Dermis blood vessel endothelial cell (primary cell): ENCODE measurements around the gene WSB1. TPM values are rescaled to one million over a fixed set of nuclear protein-coding genes. Genes with fewer than 3 reads are reported as not detected.
A peak's percentile ranks its signal among the peaks of the same experiment; 100 is the strongest.

Experiments used
- DNase-seq: peaks from one replicate; pipeline ENCODE4 v3.0.0; 2010
- total RNA-seq: library from RNA; depleted of rRNA; stranded (reverse); fragments of >200 nt; gene quantifications from 2 replicates; pipeline ENCODE4 v1.2.3, GENCODE V29; 2014

Gene WSB1
- total RNA-seq, 1 donor from 2014 or later: 783 TPM

DNA sequence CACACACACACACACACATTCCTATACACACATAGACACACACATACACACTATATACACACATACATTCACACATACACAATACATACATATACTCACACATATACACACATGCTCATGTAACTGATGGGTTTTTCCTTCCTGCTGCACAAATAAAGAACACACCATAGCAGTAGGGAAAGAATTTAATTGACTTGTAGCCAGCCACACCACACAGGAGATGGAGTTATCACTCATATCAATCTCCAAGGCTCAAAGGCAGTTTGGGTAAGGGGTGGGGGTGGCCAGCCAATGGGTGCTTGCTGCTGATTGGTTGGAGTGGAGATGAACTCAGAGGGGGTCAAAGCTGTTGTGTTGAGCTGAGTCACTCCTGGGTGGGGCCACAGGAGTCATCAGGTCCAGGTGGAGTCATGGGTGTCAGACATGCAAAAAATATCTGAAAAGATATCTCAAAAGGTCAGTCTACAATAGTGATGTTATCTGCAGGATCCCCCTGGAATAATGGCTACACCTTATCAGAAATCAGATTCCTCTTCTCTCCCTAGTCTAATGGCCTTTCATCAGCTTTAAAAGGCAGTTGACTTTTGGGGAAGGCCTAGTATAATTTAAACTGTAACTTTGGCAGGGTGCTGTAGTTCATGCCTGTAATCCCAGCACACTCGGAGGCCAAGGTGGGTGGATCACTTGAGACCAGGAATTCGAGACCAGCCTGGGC is 46.1 kb downstream of the WSB1 start:
- no peak for DNase-seq

DNA sequence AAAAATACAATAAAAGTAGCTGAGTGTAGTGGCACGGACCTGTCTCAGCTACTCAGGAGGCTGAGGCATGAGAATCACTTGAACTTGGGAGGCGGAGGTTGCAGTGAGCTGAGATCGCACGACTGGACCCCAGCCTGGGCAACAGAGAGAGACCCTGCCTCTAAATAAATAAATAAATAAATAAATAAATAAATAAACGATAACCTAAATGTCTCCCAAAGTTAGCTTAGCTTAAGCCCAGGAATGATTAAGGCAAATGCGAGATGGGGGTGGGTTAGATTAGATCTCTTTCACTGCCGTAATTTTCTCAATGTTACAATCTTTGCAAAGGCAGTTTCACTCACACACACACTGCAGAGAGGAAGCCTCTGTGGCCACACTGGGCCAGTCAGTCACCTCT is 46.7 kb downstream of the WSB1 start:
- no peak for DNase-seq

DNA sequence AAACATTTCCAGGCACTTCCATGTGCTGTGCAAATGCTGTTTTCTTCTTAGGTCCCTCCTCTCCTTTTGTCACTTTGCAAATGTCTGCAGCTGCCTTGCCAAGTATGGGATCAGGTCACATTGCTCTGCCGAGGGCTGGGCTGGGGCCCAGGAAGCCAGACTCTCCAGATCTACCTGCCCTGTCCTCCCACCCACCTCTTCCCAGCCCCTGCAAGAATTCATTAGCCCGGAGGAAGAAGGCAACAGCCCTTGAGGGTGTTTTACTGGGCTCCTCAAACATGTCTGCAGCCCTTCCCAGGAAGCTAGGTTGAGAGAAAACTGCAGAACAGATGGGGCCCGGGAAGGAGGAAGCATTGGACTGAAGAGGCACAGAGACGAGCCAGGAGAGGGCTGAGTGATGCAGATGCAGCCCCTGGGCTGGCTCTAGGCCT is 47.1 kb downstream of the WSB1 start:
- DNase-seq: no peak

DNA sequence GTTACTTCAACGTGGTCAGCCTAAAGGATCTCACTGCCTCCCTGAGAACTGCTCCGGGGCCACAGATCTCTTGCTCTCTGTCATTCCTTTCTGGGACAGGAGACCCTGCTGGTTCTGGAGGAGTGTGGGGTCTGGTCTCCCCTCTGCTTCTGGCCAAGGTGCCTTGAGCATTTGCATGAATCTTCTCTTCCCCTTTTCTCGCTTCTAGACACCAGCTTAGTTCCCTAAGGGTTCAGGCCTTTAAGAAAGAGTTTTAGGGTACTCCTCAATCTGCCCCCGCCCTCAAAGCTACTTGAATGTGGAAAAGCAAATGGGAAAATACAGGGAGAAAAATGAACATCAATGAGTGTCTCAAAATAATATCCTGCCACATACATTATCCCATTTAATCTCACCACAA is 48.1 kb downstream of the WSB1 start:
- no peak for DNase-seq

DNA sequence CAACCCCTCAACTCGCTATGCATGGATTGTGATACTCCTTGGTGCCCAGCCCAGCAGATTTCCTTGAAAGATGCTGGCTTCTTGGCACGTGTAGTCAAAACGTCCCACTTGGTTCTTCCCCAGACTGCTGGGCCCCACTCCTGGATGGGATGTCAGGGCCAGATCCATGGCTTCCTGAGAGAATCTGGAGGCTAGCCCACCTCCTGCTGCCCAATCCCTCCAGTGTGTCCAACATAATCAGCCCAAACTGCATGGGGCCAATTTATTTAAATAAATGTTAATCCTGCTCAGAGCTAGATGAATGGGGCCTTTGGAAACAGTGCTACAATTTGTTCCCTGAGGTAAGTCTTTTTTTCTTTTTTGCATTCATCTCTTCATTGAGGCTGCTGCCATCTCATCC is 49.4 kb downstream of the WSB1 start:
- DNase-seq: no peak

DNA sequence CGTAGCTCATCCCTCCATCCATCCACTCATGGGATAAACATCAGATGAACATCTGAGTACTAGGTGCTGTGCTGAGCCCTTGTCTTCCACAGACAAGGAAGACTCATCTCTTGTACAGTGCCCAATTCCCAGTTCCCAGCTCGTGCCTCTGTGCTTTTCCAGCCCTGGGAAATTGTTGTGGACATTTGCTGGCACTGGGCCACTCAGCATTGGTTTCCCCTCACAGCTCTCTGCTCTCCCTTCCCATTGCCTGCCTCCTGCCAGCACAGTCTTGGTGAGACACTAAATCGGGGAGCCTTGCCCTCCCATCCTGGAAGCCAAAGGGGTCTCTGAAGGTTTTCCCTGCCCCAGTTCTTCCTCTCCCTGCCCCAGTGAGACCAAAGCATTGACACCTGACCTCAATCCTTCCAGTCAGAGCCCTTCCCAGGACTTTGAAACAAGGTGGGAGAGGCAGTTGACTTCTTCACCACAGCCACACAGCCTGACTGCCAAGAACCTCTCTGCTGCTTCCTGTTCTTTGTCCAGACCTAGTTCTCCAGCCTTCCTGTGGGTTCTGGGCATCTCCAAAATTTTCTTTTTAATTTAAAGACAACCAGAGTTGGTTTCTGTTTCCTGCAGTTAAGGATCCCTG is 50.2 kb downstream of the WSB1 start:
- DNase-seq: peak; percentile 83

DNA sequence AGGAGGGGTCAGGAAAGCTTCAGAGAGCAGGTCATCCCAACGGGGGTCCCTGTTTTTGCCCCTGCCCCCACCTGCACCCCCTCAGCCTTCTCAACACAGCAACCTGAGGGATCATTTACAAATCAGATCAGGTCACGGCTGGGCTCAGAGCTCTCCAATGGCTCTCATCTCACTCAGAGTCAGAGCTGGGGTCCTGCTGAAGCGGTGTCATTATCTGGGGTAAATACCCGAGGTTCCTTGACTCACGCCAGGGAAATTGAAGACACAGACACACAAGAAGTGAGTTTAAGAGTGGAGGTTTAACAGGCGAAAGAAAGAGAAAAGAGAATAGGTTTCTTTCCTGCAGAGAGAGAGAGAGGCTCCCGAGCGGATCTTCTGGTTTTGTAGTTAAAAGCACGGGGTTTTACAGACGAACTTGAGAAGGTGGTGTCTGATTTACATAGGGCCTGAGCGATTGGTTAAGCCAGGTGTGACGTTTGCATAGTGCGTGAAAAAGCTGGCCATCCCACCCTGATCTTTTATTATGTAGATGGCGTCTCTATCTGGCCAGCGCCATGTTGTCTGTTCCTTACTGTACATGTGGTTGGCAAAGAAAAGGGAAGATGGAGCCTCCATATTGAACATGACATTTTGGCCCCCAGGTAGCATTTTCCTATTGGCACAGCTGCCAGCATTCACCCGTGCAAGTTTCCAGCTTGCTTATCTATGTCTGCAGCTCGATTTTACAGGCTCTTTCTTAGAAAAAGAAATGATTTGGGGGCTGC is 51.4 kb downstream of the WSB1 start:
- no peak for DNase-seq

DNA sequence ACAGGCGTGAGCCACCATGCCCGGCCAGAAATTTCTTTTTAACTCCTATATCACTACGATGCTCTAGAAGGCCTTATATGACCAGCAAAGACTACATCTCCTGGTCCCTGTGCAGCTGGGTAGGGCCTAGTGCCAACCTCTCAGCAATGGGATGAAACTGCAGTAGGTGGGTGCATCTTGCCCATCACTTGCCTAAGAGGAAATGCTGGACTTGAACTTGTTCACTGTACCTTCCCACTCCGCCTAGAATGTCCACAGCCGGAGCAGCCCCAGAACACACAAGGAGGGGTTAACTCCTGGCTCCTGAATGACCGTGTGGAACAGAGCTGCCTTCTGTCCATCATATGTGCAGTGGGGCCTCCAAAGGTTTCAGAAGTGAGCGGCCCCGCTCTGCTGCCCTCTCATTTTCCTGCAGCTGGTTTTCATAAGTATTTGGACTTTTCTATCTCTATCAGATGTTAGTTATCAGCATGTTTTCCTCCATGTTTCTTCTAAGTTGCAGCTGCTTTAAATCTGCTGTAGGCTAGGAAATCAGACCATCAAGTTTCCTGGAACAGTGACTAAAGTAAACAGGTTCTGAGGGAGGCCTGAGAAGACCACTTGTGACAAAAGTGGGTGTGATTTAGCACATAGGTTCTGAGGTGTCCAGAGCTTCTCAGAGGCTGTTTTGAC is 52.5 kb downstream of the WSB1 start:
- DNase-seq: no peak

DNA sequence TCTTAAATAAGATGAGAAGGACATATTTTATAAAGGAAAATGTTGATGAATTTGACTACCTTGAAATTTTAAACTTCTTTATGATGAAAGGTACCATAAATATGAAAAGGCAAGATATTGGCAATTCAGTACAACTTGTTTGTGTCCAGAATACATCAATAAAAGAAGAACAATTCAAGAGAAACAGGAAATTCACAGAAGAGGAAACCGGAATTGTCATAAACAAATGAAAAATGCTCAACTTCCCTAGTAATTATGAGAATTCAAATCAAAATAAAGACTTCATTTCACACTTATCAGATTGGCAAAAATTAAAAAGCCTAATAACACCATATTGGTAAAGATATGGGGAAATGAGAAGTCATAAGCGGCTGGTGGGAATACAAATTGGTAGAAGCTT is 54.3 kb downstream of the WSB1 start:
- no peak for DNase-seq

DNA sequence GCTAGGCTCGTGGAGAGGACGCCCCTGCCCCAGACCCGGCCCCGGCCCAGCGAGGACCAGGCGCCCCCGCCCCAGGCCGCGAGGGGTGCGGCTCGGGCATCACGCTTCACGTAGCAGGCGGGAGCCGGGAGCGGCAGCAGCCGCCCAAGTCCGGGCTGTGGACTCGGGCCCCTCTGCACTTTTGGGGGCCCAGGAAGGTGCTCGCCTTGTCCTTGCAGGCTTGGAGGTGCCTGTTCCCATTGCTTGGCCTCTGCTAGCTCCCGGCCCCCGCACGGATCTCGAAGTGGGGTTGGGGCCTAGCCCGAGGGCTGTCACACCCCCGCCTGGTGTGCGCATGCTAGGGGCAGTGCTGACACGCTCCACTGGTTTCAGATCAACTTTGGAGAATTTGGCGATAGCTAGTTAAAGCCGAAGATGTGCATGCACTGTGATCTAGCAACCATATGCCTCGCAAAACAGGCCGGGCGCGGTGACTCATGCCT is 55.7 kb downstream of the WSB1 start:
- no peak for DNase-seq

DNA sequence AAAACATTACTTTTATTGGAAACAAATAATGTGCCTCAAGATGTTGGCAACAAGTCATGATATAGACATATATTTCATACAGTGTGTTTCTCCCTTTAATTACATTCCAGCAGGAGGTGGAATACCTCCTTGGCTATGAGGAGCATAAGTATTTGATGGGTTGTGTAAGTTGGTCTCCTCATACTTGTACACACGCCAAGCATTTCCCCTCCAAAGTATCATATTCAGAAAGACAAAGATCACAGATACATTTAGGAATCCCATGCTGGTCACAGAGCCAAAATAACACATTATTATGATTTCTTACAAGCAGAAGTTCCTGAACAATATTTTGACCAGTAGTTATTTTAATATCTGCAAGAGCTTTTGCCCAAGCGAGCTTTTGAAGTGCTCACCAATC is 57.8 kb downstream of the WSB1 start:
- DNase-seq: no peak

DNA sequence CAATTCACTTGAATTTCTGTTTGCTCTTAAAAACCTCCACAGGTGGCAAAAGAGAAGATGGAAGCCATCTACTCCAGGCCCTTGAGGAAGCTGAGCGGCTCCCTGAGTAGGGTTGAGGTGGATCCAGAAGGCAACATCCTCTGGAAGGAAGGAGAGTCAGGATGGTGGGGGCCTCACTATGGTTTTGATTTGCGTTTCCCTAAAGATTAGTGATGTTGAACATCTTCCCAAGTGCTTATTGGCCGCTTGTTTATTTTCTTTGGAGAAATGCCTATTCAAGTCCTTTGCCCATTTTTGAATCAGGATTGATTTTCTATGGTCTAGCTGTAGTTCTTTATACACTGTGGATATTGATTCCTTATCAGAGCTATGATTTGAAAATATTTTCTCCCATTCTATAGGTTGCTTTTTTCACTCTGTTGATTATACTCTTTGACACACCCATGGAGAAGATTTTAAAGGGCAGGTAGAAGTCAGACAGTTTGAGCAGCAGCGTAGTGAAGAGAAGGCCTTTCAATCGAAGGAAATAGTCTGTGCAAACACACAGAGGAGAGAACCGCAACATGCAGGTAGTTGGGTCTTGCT is 58.6 kb downstream of the WSB1 start:
- peak; percentile 68 for DNase-seq

DNA sequence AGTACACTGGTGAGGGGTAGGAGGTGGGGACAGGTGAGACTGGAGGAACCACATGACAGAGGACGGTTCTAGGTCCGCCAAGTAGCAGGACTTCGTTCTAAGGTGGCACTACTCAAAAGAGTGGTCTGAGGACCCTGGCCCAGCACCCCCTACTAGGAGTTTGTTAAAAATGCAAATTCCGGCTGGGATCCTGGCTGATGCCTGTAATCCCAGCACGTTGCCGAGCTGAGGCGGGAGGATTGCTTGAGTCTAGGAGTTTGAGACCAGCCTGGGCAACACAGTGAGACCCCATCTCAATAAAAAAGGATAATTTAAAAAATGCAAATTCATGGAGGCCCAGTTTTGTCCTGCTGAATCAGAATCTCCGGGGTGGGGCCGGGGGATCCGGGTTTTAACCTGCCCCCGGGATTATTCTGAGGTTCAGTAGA is 59.1 kb downstream of the WSB1 start:
- DNase-seq: no peak

DNA sequence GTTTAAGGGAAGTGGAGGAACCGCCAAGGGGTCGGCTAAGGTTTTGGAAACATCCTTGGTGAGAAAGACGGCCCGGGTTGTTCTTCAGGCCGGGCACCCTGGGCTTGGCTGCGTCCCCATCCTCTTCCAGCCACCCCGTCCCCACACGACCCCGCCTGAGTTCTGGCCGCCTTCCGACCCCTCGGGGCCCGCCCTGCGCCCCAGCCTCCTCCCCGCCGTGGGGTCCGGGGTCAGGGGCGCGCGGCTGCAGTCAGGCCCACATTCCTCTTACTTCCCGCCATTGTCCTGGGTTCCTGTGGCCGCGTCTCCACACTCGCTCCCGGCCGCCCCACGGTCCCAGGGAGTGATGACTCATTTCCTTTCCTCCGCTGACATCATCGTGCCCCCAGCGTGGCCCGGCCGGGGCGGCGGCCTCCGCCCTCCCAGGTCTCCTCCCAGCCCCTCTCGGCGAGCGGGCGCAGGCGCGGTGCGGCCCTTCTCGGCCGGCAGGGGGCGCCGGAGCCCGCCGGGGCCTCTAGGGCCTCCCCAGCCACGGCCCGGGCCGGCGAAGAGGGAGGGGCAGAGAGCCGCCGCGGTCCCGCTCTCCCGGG is 59.6 kb downstream of the WSB1 start:
- peak; percentile 99 for DNase-seq

DNA sequence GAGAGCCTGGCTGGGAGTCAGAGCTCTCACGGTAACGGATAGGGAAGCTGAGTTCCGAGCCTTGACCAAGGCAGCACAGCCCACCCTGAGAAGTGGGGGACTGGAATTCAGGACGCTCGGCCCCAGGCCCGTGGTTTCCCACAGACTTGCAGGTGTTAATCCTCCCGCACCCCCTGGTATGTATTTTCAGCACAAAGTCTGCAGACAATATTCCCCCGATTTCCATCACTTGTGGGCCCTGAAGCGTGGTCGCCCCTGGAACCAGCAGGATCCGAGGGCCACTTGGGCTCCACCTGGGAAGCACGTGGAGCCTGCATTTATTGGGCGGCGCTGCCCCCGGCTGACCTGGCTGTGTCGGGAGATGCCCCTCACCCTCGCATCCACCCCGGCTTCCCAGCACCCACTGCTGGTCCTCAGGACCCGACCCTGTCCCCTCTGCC is 60.2 kb downstream of the WSB1 start:
- no peak for DNase-seq

DNA sequence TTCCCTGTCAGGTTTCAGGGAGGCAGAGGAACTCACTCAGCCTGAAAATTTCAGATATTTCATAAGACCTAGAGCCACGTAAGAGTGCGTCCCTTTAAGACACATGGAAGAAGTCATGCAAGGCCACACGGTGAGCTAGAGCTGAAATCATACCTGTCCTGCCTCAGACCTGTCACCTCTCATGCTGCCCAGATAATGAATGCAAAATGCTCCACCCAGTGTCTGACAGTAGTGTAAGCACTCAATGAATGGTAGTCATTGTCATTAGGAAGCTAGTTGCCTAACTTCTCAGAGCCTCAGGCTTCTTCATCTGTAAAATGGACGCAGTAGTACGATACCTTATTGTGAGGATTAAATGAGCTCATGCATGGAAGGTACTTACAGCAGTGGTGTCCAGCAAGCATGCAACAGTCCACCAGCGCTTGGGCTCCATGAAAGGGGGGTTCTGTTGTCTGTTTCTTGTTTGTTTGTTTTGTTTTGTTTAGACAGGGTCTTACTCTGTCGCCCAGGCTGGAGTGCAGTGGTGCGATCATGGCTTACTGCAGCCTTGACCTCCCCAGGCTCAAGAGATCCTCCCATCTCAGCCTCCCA is 60.7 kb downstream of the WSB1 start:
- peak; percentile 33 for DNase-seq

DNA sequence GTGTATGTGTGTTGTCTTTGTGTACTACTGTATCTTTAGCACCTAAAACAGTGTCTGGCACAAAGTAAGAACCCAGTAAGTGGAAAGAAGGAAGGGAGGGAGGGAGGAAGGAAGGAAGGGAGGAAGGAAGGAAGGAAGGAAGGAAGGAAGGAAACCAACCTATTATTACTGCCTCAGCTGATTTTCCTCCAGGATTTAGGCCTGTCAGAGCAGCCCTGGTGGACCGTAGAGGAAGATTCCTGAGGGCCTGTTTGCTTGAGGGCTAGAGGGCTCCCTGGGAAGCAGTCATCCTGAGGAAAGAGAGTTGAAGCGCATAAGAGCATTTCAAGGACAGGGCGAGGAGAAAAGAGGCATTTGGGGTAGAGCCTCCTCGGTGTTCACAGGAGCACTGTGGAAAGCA is 61.5 kb downstream of the WSB1 start:
- no peak for DNase-seq

DNA sequence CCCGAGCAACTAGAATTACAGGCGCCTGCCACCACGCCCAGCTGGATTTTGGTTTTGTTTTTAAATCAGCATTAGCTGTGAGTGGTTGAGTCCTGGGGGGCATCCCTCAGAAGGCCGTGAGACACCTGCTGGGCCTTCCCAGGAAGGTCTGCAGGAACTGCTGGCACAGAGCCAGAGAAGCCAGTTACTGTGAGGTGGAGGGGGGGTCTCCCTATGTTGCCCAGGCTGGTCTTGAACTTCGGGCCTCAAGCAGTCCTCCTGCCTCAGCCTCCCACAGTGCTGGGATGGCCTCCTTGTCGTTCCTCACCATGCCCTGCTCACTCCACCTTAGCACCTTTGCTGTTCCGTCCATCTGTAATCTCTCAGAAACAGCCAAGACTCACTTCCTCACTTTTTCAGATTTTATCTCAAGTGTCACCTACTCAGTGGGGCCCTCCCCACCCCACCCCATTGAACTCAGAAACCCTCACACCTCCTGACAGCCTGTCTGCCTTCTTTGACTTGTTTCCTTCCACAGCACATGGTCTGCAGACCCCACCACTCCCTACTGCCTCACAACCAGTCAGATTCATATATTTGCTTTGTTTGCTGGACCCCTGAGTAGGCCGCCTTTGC is 62.3 kb downstream of the WSB1 start:
- DNase-seq: no peak

DNA sequence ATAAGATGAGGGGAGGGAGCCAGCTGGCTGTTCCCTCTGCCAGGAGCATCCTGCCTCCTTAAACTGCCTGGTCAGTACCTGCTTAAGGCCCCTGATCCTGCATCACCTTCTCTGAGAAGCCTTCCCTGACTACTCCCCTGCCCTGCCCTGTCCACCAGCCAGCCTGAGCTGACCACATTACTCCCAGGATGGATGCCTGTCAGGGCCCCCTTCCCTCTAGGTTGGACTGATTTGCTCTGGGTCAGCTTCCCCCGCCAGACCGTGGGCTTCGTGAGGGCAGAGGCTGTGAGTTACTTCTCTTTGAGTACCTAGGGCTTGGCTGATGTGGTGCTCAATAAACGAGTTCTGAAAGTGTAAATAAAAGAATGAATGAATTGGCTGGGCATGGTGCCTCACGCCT is 63.3 kb downstream of the WSB1 start:
- DNase-seq: no peak

DNA sequence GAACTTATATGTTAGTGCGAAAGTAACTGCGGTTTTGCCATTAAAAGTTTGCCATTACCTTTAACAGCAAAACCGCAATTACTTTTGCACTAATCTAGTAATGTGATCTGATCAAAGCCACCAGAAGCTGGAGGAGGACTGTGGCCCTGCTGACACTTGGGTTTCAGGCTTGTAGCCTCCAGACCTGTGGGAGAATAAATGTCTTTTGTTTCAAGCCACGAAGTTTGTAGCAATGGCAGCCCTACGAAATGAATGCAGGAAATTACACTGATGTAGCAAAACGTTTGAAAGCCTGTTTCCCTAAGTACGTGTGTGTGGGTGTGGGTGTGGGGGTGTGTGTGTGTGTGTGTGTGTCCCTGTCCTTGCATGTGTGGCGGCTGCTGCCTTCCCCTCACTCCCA is 66.6 kb downstream of the WSB1 start:
- DNase-seq: no peak

DNA sequence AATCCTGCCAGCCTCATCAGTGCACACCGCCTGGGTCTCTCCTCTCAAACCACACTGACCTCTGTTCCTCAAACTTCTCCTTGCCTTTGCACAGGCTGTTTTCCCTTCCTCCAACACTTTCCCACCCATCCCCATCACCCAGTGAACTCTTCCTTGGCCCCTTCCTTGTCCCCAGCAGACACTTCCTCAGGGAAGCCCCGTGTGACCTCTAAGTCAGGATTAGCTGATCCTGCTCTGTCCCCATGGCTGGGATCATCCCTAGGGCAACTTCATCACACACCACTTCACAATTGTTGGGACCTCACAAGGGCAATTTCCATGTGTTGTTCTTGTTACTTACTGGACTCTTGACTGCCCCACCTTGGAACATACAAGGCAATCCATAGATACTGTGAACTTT is 67.8 kb downstream of the WSB1 start:
- no peak for DNase-seq
